ENCODE measurements around the gene CCDC47. TPM values are rescaled to one million over a fixed set of nuclear protein-coding genes. Genes with fewer than 3 reads are reported as not detected.

Gene CCDC47
- polyA plus RNA-seq, 3 donors = 15.2 to 56.4 (median 43.0) TPM

GRCh38 chr17:63698886-63699637 lies 74.3 kb downstream of the CCDC47 start:
- Histone ChIP-seq H3K79me2 (ENCODE audit: insufficient read depth, low read length) (peaks cover 58% of the 10 kb centered on the region), H3K36me3 (replicated peaks in 1 of 2; ENCODE audit: control insufficient read depth in 1 of 2, insufficient read depth in 2 of 2, low read length in 2 of 2) (peaks cover 38 to 52% of the 10 kb centered on the region in 2 donors), H3K4me2 (replicated peaks; ENCODE audit: extremely low read depth, low read length, poor library complexity, severe bottlenecking) (peak overlapping the region; percentile 100), H3K27ac (ENCODE audit: low read depth in 1 of 2, low read length in 2 of 2) (peak overlapping the region; percentile 70 to 85), H2AFZ (ENCODE audit: insufficient read depth, low read depth, low read length, poor library complexity, severe bottlenecking) (peak overlapping the region; percentile 13), H3K9me3 (replicated peaks in 1 of 2; ENCODE audit: control insufficient read depth in 1 of 2, insufficient read depth in 1 of 2, low read length in 2 of 2) (no peaks in the 10 kb centered on the region), H4K20me1 (ENCODE audit: insufficient read depth, low read length) (peaks cover 75% of the 10 kb centered on the region), H3K4me1 (ENCODE audit: control insufficient read depth in 1 of 2, insufficient read depth in 2 of 2, low read length in 2 of 2) (peaks cover 70 to 82% of the 10 kb centered on the region in 2 donors), H3K27me3 (ENCODE audit: control insufficient read depth in 2 of 2, insufficient read depth in 2 of 2, low read length in 2 of 2) (no peaks in the 10 kb centered on the region), H3K4me3 (replicated peaks in 1 of 3; ENCODE audit: low read depth in 2 of 3, low read length in 3 of 3) (peak overlapping the region; percentile 74 to 100 (median 92)), H3K9ac (ENCODE audit: insufficient read depth, low read length, poor library complexity, severe bottlenecking) (peak overlapping the region; percentile 91)
- Mint-ChIP-seq H3K4me1 (peaks cover 69% of the 10 kb centered on the region), H3K4me3 (peak overlapping the region; percentile 95 to 97), H3K27me3 (ENCODE audit: low read depth in 3 of 3) (peaks cover 0 to 3% (median 0%) of the 10 kb centered on the region in 3 donors), H3K27ac (peak overlapping the region; percentile 65 to 95 (median 86)), H3K36me3 (peaks cover 38 to 55% of the 10 kb centered on the region in 2 donors), H3K9me3 (peaks cover 0 to 2% (median 0%) of the 10 kb centered on the region in 7 donors)
- no peak for TF ChIP-seq CTCF (IDR thresholded peaks at IDR 0.05)
- intact Hi-C loops (cut with micrococcal nuclease) = loop anchor here (5.0 to 10.0 kb wide), 8 partner anchors 43 to 144 kb away; partner anchors contain the start of genes CCDC47 (in 2 of the 2), DDX42 (in 2 of the 2), DCAF7 (in 1 of the 2) and FTSJ3 (in 1 of the 2)
- DNase-seq = peak; percentile 76 to 86 (median 81)
- 0% methylated on average over 28 of the region's 45 CpGs for WGBS (ENCODE audit: insufficient coverage)

GRCh38 chr17:63698381-63698885 lies 75.0 kb downstream of the CCDC47 start:
- Histone ChIP-seq H3K27me3 (ENCODE audit: control insufficient read depth in 2 of 2, insufficient read depth in 2 of 2, low read length in 2 of 2) (no peaks in the 10 kb centered on the region), H4K20me1 (ENCODE audit: insufficient read depth, low read length) (peaks cover 75% of the 10 kb centered on the region), H3K4me3 (replicated peaks in 1 of 3; ENCODE audit: low read depth in 2 of 3, low read length in 3 of 3) (peak overlapping the region; percentile 74 to 100 (median 92)), H3K79me2 (ENCODE audit: insufficient read depth, low read length) (peaks cover 53% of the 10 kb centered on the region), H3K9me3 (replicated peaks in 1 of 2; ENCODE audit: control insufficient read depth in 1 of 2, insufficient read depth in 1 of 2, low read length in 2 of 2) (no peaks in the 10 kb centered on the region), H3K4me2 (replicated peaks; ENCODE audit: extremely low read depth, low read length, poor library complexity, severe bottlenecking) (peak overlapping the region; percentile 100), H3K27ac (ENCODE audit: low read depth in 1 of 2, low read length in 2 of 2) (peak overlapping the region; percentile 70 to 85), H3K36me3 (replicated peaks in 1 of 2; ENCODE audit: control insufficient read depth in 1 of 2, insufficient read depth in 2 of 2, low read length in 2 of 2) (peaks cover 39 to 52% of the 10 kb centered on the region in 2 donors), H2AFZ (ENCODE audit: insufficient read depth, low read depth, low read length, poor library complexity, severe bottlenecking) (no peak overlapping the region), H3K4me1 (ENCODE audit: control insufficient read depth in 1 of 2, insufficient read depth in 2 of 2, low read length in 2 of 2) (peaks cover 64 to 81% of the 10 kb centered on the region in 2 donors), H3K9ac (ENCODE audit: insufficient read depth, low read length, poor library complexity, severe bottlenecking) (peak overlapping the region; percentile 91)
- 1% methylated on average over 15 of the region's 24 CpGs for WGBS (ENCODE audit: insufficient coverage)
- DNase-seq = no peak
- intact Hi-C loops (cut with micrococcal nuclease) = loop anchor here (5.0 to 10.0 kb wide), 8 partner anchors 44 to 144 kb away; partner anchors contain the start of genes CCDC47 (in 2 of the 2), DDX42 (in 2 of the 2), DCAF7 (in 1 of the 2) and FTSJ3 (in 1 of the 2)
- Mint-ChIP-seq H3K9me3 (peaks cover 0 to 2% (median 0%) of the 10 kb centered on the region in 7 donors), H3K36me3 (peaks cover 36 to 55% of the 10 kb centered on the region in 2 donors), H3K4me3 (peak overlapping the region; percentile 95 to 97), H3K27me3 (ENCODE audit: low read depth in 3 of 3) (peaks cover 0 to 3% (median 0%) of the 10 kb centered on the region in 3 donors), H3K27ac (peak overlapping the region; percentile 82 to 95 (median 90)), H3K4me1 (peaks cover 65% of the 10 kb centered on the region)
- no peak for TF ChIP-seq CTCF (IDR thresholded peaks at IDR 0.05)
